Neural progenitor cell (in vitro differentiated cells): Measurements from ENCODE around the gene AURKA. TPM values are rescaled to one million over a fixed set of nuclear protein-coding genes. Genes with fewer than 3 reads are reported as not detected.

Experiments used
- DNase-seq: peaks from one replicate; pipeline ENCODE4 v3.0.0-alpha.2; 2016; ENCODE audit warnings: low spot score
- H2AFZ ChIP-seq: fragments of 200-600 bp; sonication (generic); replicated peaks from 2 replicates; pipeline ENCODE4 v1.6.1; 2016; ENCODE audit warnings: antibody characterized with exemption
- H3F3A ChIP-seq: fragments of 200-600 bp; sonication (generic); 2 replicates; pipeline ENCODE4 v1.6.1; 2016; ENCODE audit warnings: antibody characterized with exemption, low read depth
- H3K27ac ChIP-seq: fragments of 200-600 bp; sonication (generic); 2 replicates; pipeline ENCODE4 v1.5.1; 2016; ENCODE audit warnings: mild to moderate bottlenecking
- H3K27me3 ChIP-seq: fragments of 200-600 bp; sonication (generic); 2 replicates; pipeline ENCODE4 v1.6.1; 2016; ENCODE audit warnings: mild to moderate bottlenecking, moderate library complexity
- H3K36me3 ChIP-seq: fragments of 200-600 bp; sonication (generic); 2 replicates; pipeline ENCODE4 v1.5.1; 2016
- H3K4me1 ChIP-seq: fragments of 200-600 bp; sonication (generic); 2 replicates; pipeline ENCODE4 v1.6.1; 2016; ENCODE audit warnings: mixed run types
- H3K4me2 ChIP-seq: fragments of 200-600 bp; sonication (generic); 2 replicates; pipeline ENCODE4 v1.6.1; 2016
- H3K4me3 ChIP-seq: fragments of 200-600 bp; sonication (generic); 2 replicates; pipeline ENCODE4 v1.5.1; 2016
- H3K79me2 ChIP-seq: fragments of 200-600 bp; sonication (generic); 2 replicates; pipeline ENCODE4 v1.6.1; 2016; ENCODE audit warnings: low read depth
- H3K9ac ChIP-seq: fragments of 200-600 bp; sonication (generic); 2 replicates; pipeline ENCODE4 v1.6.1; 2016
- H3K9me3 ChIP-seq: fragments of 200-600 bp; sonication (generic); 2 replicates; pipeline ENCODE4 v1.5.1; 2016; ENCODE audit warnings: low read depth
- H4K20me1 ChIP-seq: fragments of 200-600 bp; sonication (generic); 2 replicates; pipeline ENCODE4 v1.6.1; 2016; ENCODE audit warnings: low read depth
- H3K27ac Mint-ChIP-seq: 3 replicates; pipeline ENCODE4 v1.8.0; 2021; ENCODE audit warnings: mixed read lengths
- H3K27me3 Mint-ChIP-seq: 2 replicates; pipeline ENCODE4 v1.8.0; 2022; ENCODE audit warnings: low read depth, mild to moderate bottlenecking, inconsistent platforms, moderate library complexity, mixed read lengths; ENCODE audit not compliant: insufficient read depth
- H3K36me3 Mint-ChIP-seq: 3 replicates; pipeline ENCODE4 v1.8.0; 2021; ENCODE audit warnings: mixed read lengths
- H3K4me1 Mint-ChIP-seq: 3 replicates; pipeline ENCODE4 v1.8.0; 2021; ENCODE audit warnings: mixed read lengths
- H3K4me3 Mint-ChIP-seq: 3 replicates; pipeline ENCODE4 v1.8.0; 2021; ENCODE audit warnings: mild to moderate bottlenecking, moderate library complexity, mixed read lengths
- H3K9me3 Mint-ChIP-seq: 3 replicates; pipeline ENCODE4 v1.8.0; 2020; ENCODE audit warnings: mixed read lengths
- EZH2 ChIP-seq: fragments of 200-600 bp; sonication (generic); IDR thresholded peaks from 2 replicates; pipeline ENCODE4 v1.6.1; 2017; ENCODE audit warnings: antibody characterized with exemption, mild to moderate bottlenecking, moderate library complexity
- EZH2phosphoT487 ChIP-seq: fragments of 200-600 bp; sonication (generic); IDR thresholded peaks from 2 replicates; pipeline ENCODE4 v1.6.1; 2017; ENCODE audit warnings: antibody characterized with exemption
- total RNA-seq: library from RNA; depleted of rRNA; stranded (reverse); fragments of >200 nt; gene quantifications from 2 replicates; pipeline ENCODE4 v1.2.3, GENCODE V29; 2015; ENCODE audit warnings: low replicate concordance
- TF ChIP-seq, protein P1 (sequence below): fragments of 200-600 bp; sonication (generic); IDR thresholded peaks from 2 replicates; pipeline ENCODE4 v1.5.1; 2017; ENCODE audit warnings: antibody characterized with exemption, mild to moderate bottlenecking

AURKA gene
- total RNA-seq, 1 donor from 2014 or later: 186 TPM

DNA sequence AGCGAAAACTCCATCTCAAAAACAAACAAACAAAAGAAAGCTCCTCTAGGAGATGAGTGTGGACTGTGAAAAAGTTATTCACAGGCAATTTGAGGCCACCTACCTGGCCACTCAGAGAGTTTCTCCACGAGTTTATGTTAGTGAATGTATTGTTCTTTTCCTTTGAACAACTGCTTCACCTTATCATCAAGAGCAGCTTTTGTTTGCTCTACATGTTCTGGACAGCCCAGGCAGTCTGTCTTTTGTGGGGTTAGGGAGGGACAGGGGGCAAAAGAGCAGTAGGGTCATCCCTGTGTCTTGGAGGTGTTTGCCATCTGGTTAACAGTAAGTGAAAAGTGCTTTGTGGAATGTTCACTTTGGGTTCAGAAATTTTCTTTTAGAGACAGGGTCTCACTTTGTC lies 28.0 kb upstream of the AURKA start:
- no peaks in the 10 kb centered on the region for H3K4me1 ChIP-seq
- H3K9ac ChIP-seq: no peak overlapping the region
- no peaks in the 10 kb centered on the region for H3K27me3 Mint-ChIP-seq
- no peak overlapping the region for H3K27ac Mint-ChIP-seq
- no peak overlapping the region for H3K27ac ChIP-seq
- H3K9me3 Mint-ChIP-seq: no peaks in the 10 kb centered on the region
- no peaks in the 10 kb centered on the region for H3K79me2 ChIP-seq
- H3K27me3 ChIP-seq: peaks cover 32% of the 10 kb centered on the region
- H2AFZ ChIP-seq: no peak overlapping the region
- H3K9me3 ChIP-seq: no peaks in the 10 kb centered on the region
- H3K4me3 ChIP-seq: no peak overlapping the region
- no peaks in the 10 kb centered on the region for H4K20me1 ChIP-seq
- TF ChIP-seq EZH2 (no peak), EZH2phosphoT487 (no peak)
- TF ChIP-seq, protein P1, sequence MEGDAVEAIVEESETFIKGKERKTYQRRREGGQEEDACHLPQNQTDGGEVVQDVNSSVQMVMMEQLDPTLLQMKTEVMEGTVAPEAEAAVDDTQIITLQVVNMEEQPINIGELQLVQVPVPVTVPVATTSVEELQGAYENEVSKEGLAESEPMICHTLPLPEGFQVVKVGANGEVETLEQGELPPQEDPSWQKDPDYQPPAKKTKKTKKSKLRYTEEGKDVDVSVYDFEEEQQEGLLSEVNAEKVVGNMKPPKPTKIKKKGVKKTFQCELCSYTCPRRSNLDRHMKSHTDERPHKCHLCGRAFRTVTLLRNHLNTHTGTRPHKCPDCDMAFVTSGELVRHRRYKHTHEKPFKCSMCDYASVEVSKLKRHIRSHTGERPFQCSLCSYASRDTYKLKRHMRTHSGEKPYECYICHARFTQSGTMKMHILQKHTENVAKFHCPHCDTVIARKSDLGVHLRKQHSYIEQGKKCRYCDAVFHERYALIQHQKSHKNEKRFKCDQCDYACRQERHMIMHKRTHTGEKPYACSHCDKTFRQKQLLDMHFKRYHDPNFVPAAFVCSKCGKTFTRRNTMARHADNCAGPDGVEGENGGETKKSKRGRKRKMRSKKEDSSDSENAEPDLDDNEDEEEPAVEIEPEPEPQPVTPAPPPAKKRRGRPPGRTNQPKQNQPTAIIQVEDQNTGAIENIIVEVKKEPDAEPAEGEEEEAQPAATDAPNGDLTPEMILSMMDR: no peak
- H3F3A ChIP-seq: no peaks in the 10 kb centered on the region
- no peak overlapping the region for H3K4me2 ChIP-seq
- no peak overlapping the region for H3K4me3 Mint-ChIP-seq
- peaks cover 22% of the 10 kb centered on the region for H3K4me1 Mint-ChIP-seq
- no peak for DNase-seq
- no peaks in the 10 kb centered on the region for H3K36me3 ChIP-seq
- H3K36me3 Mint-ChIP-seq: no peaks in the 10 kb centered on the region

DNA sequence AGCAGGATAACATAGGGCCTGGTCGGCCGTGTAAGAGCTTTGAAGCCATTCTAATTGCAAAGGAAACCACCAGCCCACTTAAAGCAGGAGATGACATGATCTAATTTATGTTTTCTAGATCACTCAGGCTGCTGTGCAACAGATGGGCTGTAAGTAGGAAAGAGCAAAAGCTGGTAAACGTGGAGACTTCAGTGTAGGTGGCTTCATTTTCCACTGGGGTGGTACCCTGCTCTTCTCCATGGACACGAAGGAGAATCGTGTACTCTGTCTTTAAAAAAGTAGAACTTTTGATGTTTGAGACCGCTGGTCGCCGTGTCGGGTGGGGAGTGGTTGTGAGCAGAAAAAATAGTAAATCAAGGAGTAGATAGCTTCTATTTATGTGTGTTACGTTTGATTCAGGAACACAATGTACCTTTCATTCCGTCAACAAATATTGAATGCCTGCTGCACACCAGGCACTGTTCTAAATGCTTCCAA lies 26.4 kb upstream of the AURKA start:
- Histone ChIP-seq H3K9ac (no peak overlapping the region), H2AFZ (no peak overlapping the region), H3F3A (no peaks in the 10 kb centered on the region), H3K4me2 (no peak overlapping the region), H3K9me3 (no peaks in the 10 kb centered on the region), H3K27ac (no peak overlapping the region), H3K4me3 (no peak overlapping the region), H3K36me3 (no peaks in the 10 kb centered on the region), H3K4me1 (no peaks in the 10 kb centered on the region), H4K20me1 (no peaks in the 10 kb centered on the region), H3K79me2 (no peaks in the 10 kb centered on the region), H3K27me3 (peaks cover 19% of the 10 kb centered on the region)
- no peaks in the 10 kb centered on the region for H3K9me3 Mint-ChIP-seq
- H3K36me3 Mint-ChIP-seq: no peaks in the 10 kb centered on the region
- TF ChIP-seq EZH2phosphoT487 (no peak), EZH2 (no peak)
- TF ChIP-seq, protein P1: no peak
- no peak overlapping the region for H3K4me3 Mint-ChIP-seq
- H3K27ac Mint-ChIP-seq: no peak overlapping the region
- H3K4me1 Mint-ChIP-seq: peaks cover 22% of the 10 kb centered on the region
- H3K27me3 Mint-ChIP-seq: no peaks in the 10 kb centered on the region
- no peak for DNase-seq

DNA sequence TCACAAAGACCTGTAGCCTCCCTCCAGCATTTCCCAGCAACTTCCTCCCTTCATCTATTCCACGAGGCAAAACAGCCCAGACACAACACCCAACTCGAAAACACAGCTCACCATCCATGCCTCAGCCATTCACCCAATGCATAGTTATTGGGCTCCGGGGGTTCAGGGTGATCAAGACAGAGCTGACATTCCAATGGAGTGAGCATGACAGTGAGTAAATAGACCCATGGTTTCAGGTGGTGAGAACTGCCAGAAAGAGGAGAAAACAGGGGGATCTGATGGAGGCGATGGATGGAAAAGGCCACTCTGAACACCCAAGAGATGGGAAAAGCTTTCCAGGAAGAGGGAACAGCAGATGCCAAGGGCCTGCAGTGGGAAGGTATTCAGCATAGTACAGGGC lies 25.9 kb upstream of the AURKA start:
- no peak overlapping the region for H3K4me3 ChIP-seq
- H3K36me3 ChIP-seq: no peaks in the 10 kb centered on the region
- H3K36me3 Mint-ChIP-seq: no peaks in the 10 kb centered on the region
- H3K27me3 Mint-ChIP-seq: no peaks in the 10 kb centered on the region
- H3F3A ChIP-seq: no peaks in the 10 kb centered on the region
- H3K27me3 ChIP-seq: peaks cover 14% of the 10 kb centered on the region
- H3K4me1 ChIP-seq: no peaks in the 10 kb centered on the region
- H3K4me1 Mint-ChIP-seq: peaks cover 19% of the 10 kb centered on the region
- H4K20me1 ChIP-seq: no peaks in the 10 kb centered on the region
- no peak overlapping the region for H3K27ac ChIP-seq
- no peak overlapping the region for H2AFZ ChIP-seq
- H3K9me3 Mint-ChIP-seq: no peaks in the 10 kb centered on the region
- H3K9ac ChIP-seq: no peak overlapping the region
- H3K27ac Mint-ChIP-seq: no peak overlapping the region
- no peak for DNase-seq
- no peaks in the 10 kb centered on the region for H3K79me2 ChIP-seq
- no peak for TF ChIP-seq EZH2phosphoT487
- TF ChIP-seq, protein P1: no peak
- no peak overlapping the region for H3K4me2 ChIP-seq
- H3K4me3 Mint-ChIP-seq: no peak overlapping the region
- H3K9me3 ChIP-seq: no peaks in the 10 kb centered on the region

DNA sequence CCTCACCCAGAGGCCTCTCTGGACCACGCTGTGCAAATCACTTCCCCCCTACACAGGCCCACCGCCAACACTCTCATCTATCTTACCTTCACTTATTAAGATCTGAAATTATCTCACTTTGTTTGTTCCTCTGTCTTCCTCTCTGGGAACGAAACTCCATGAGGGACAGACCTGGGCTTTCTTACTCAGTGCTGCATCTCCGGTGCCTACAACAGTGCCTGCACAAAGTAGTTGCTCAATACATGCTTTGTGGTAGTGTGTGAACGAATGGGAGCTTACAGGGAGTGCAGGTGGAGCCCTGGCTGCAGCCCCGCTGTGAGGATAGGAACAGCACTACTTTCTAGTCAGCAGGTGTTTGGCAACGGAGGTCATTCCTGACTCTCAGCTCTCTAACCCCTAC lies 25.4 kb upstream of the AURKA start:
- Mint-ChIP-seq H3K9me3 (no peaks in the 10 kb centered on the region), H3K4me3 (no peak overlapping the region), H3K36me3 (no peaks in the 10 kb centered on the region), H3K4me1 (peaks cover 14% of the 10 kb centered on the region), H3K27me3 (no peaks in the 10 kb centered on the region), H3K27ac (no peak overlapping the region)
- DNase-seq: no peak
- Histone ChIP-seq H3K36me3 (no peaks in the 10 kb centered on the region), H3K4me2 (no peak overlapping the region), H3F3A (no peaks in the 10 kb centered on the region), H3K4me3 (no peak overlapping the region), H3K27me3 (peaks cover 10% of the 10 kb centered on the region), H2AFZ (no peak overlapping the region), H3K9me3 (no peaks in the 10 kb centered on the region), H3K9ac (no peak overlapping the region), H3K27ac (no peak overlapping the region), H3K4me1 (no peaks in the 10 kb centered on the region), H3K79me2 (no peaks in the 10 kb centered on the region), H4K20me1 (no peaks in the 10 kb centered on the region)
- no peak for TF ChIP-seq EZH2phosphoT487
- TF ChIP-seq, protein P1: no peak
- TF ChIP-seq EZH2: no peak
